Measurements from ENCODE around the gene ZNF516.

The ZNF516 gene

GRCh38 chr18:76495435-76496193, 572 bp upstream of the ZNF516 start:
- H3K4me3 ChIP-seq (ENCODE audit: low read depth, low read length) = peak overlapping the region; percentile 76
- in situ Hi-C loops (cut with HindIII; ENCODE audit: low sequenced_read_pairs) = no loop called here
- DNase-seq (ENCODE audit: low read depth, low spot score) = peak; percentile 52
- TF ChIP-seq CTCF (IDR thresholded peaks at IDR 0.05; ENCODE audit: low read depth, low read length) = no peak

- no peak for TF ChIP-seq CTCF (IDR thresholded peaks at IDR 0.05; ENCODE audit: low read depth, low read length)
- H3K4me3 ChIP-seq (ENCODE audit: low read depth, low read length) = peak overlapping the region; percentile 76
- peak; percentile 47 for DNase-seq (ENCODE audit: low read depth, low spot score)
- in situ Hi-C loops (cut with HindIII; ENCODE audit: low sequenced_read_pairs) = no loop called here
These were observed 624 bp downstream of the ZNF516 start for GRCh38 chr18:76494231-76495005.

- peak; percentile 57 for DNase-seq (ENCODE audit: low read depth, low spot score)
- no peak for TF ChIP-seq CTCF (IDR thresholded peaks at IDR 0.05; ENCODE audit: low read depth, low read length)
- in situ Hi-C loops (cut with HindIII; ENCODE audit: low sequenced_read_pairs) = no loop called here
- peak overlapping the region; percentile 76 for H3K4me3 ChIP-seq (ENCODE audit: low read depth, low read length)
These were observed 1.6 kb downstream of the ZNF516 start for GRCh38 chr18:76493213-76494161.

- peak; percentile 99 for DNase-seq (ENCODE audit: low read depth, low spot score)
- H3K4me3 ChIP-seq (ENCODE audit: low read depth, low read length) = peak overlapping the region; percentile 76
- TF ChIP-seq CTCF (IDR thresholded peaks at IDR 0.05; ENCODE audit: low read depth, low read length) = no peak
- in situ Hi-C loops (cut with HindIII; ENCODE audit: low sequenced_read_pairs) = no loop called here
These were observed 2.3 kb downstream of the ZNF516 start for GRCh38 chr18:76492669-76493212.

- in situ Hi-C loops (cut with HindIII; ENCODE audit: low sequenced_read_pairs) = no loop called here
- DNase-seq (ENCODE audit: low read depth, low spot score) = no peak
- H3K4me3 ChIP-seq (ENCODE audit: low read depth, low read length) = peak overlapping the region; percentile 76
- no peak for TF ChIP-seq CTCF (IDR thresholded peaks at IDR 0.05; ENCODE audit: low read depth, low read length)
These were observed 3.0 kb downstream of the ZNF516 start for GRCh38 chr18:76491776-76492668.
